DOHH2 (cell line): ENCODE data around the gene OR7G2.
"Not testable (repeated sequence)": the region's sequence is repeated elsewhere in the genome, so short reads cannot be mapped to it uniquely, and the experiment has no call there.

Experiments used
- H3F3A ChIP-seq: fragments of 200-600 bp; sonication (generic), shearing (Covaris generic); 2 replicates; pipeline ENCODE4 v1.6.0; 2016; ENCODE audit warnings: antibody characterized with exemption, mild to moderate bottlenecking; ENCODE audit not compliant: control insufficient read depth, insufficient read depth
- H3K27ac ChIP-seq: fragments of 200-600 bp; sonication (generic); 2 replicates; pipeline ENCODE4 v1.5.1; 2014; ENCODE audit warnings: low read depth, mild to moderate bottlenecking, low read length, moderate library complexity
- H3K27me3 ChIP-seq: fragments of 200-600 bp; sonication (generic); 2 replicates; pipeline ENCODE4 v1.6.1; 2014; ENCODE audit warnings: mild to moderate bottlenecking, low read length, mixed read lengths; ENCODE audit not compliant: control insufficient read depth
- H3K36me3 ChIP-seq: fragments of 200-600 bp; sonication (generic); 2 replicates; pipeline ENCODE4 v1.6.1; 2014; ENCODE audit warnings: mild to moderate bottlenecking, low read length, moderate library complexity, mixed read lengths; ENCODE audit not compliant: control insufficient read depth
- H3K4me1 ChIP-seq: fragments of 200-600 bp; sonication (generic); 2 replicates; pipeline ENCODE4 v1.6.1; 2014; ENCODE audit warnings: mild to moderate bottlenecking, low read length, mixed read lengths; ENCODE audit not compliant: control insufficient read depth
- H3K4me2 ChIP-seq: fragments of 200-600 bp; sonication (generic); 2 replicates; pipeline ENCODE4 v1.6.0; 2014; ENCODE audit warnings: mild to moderate bottlenecking, low read length, moderate library complexity
- H3K4me3 ChIP-seq: fragments of 200-600 bp; sonication (generic); 2 replicates; pipeline ENCODE4 v1.5.1; 2014; ENCODE audit warnings: mild to moderate bottlenecking, low read length, mixed read lengths
- H3K79me2 ChIP-seq: fragments of 200-600 bp; sonication (generic); 2 replicates; pipeline ENCODE4 v1.6.1; 2014; ENCODE audit warnings: mild to moderate bottlenecking, low read length, mixed read lengths; ENCODE audit not compliant: control insufficient read depth
- H3K9me2 ChIP-seq: fragments of 200-600 bp; sonication (generic); replicated peaks from 2 replicates; pipeline ENCODE4 v1.6.1; 2014; ENCODE audit warnings: mild to moderate bottlenecking, low read length, mixed read lengths; ENCODE audit not compliant: control insufficient read depth
- H3K9me3 ChIP-seq: fragments of 200-600 bp; sonication (generic); 2 replicates; pipeline ENCODE4 v1.6.1; 2014; ENCODE audit warnings: antibody characterized with exemption, low read length, mixed read lengths; ENCODE audit not compliant: control insufficient read depth, insufficient read depth
- H4K20me1 ChIP-seq: fragments of 200-600 bp; sonication (generic); 2 replicates; pipeline ENCODE4 v1.6.0; 2014; ENCODE audit warnings: low read depth, mild to moderate bottlenecking, antibody characterized with exemption, low read length, moderate library complexity; ENCODE audit not compliant: control insufficient read depth, insufficient read depth
- CTCF ChIP-seq: fragments of 200-600 bp; sonication (generic); IDR thresholded peaks from one replicate; pipeline ENCODE4 v1.5.1; 2014; ENCODE audit warnings: antibody characterized with exemption, mild to moderate bottlenecking, low read depth, low read length; ENCODE audit not compliant: poor library complexity, severe bottlenecking
- EZH2phosphoT487 ChIP-seq: fragments of 200-600 bp; sonication (generic); IDR thresholded peaks from 2 replicates; pipeline ENCODE4 v1.6.1; 2017; ENCODE audit warnings: borderline replicate concordance, mild to moderate bottlenecking, antibody characterized with exemption, low read length, moderate library complexity, mixed read lengths

The OR7G2 gene

DNA sequence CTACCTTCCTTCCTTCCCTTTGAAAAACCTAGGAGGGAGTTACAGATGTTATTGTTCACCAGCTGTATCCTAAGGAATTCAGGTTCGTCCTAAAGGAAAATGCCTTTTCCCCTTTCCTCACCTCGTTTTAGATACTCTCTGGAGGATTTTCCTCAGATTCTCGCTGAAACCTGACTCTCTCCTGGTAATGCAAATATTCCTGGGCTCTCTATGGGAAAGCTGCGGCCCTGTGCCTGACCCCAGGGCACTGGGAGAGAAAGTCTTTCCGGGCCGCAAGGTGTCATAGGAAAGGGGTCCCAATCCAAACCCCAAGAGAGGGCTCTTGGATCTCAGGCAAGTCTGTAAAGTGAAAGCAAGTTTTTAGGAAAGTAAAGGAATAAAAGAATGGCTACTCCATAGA lies 33.5 kb downstream of the OR7G2 start:
- Histone ChIP-seq H3K4me2 (no peak overlapping the region), H3K36me3 (no peaks in the 10 kb centered on the region), H3K79me2 (no peaks in the 10 kb centered on the region), H3K27ac (no peak overlapping the region), H3F3A (no peaks in the 10 kb centered on the region), H3K4me1 (no peaks in the 10 kb centered on the region), H3K9me3 (no peaks in the 10 kb centered on the region), H4K20me1 (no peaks in the 10 kb centered on the region), H3K4me3 (no peak overlapping the region), H3K27me3 (no peaks in the 10 kb centered on the region), H3K9me2 (no peaks in the 10 kb centered on the region)
- TF ChIP-seq EZH2phosphoT487 (no peak), CTCF (no peak)

- H3K4me2 ChIP-seq, H3K27me3 ChIP-seq, H3F3A ChIP-seq, H4K20me1 ChIP-seq, H3K79me2 ChIP-seq, H3K4me3 ChIP-seq, H3K27ac ChIP-seq, H3K9me2 ChIP-seq, H3K9me3 ChIP-seq, H3K4me1 ChIP-seq, H3K36me3 ChIP-seq: not testable (repeated sequence)
Observed at GRCh38 chr19:9071720-9072119, 35.6 kb downstream of the OR7G2 start.

GRCh38 chr19:9070066-9070465 lies 37.2 kb downstream of the OR7G2 start:
- no peak for TF ChIP-seq EZH2phosphoT487
- TF ChIP-seq CTCF = no peak
- no peaks in the 10 kb centered on the region for H3K9me3 ChIP-seq
- no peaks in the 10 kb centered on the region for H3K4me1 ChIP-seq
- H3K9me2 ChIP-seq = no peaks in the 10 kb centered on the region
- no peaks in the 10 kb centered on the region for H3K79me2 ChIP-seq
- no peaks in the 10 kb centered on the region for H3F3A ChIP-seq
- no peaks in the 10 kb centered on the region for H3K27me3 ChIP-seq
- H3K4me2 ChIP-seq = no peak overlapping the region
- H3K4me3 ChIP-seq = no peak overlapping the region
- H3K36me3 ChIP-seq = no peaks in the 10 kb centered on the region
- no peak overlapping the region for H3K27ac ChIP-seq
- H4K20me1 ChIP-seq = no peaks in the 10 kb centered on the region

GRCh38 chr19:9065457-9066014 lies 41.7 kb downstream of the OR7G2 start:
- Histone ChIP-seq H3F3A (no peaks in the 10 kb centered on the region), H3K36me3 (no peaks in the 10 kb centered on the region), H3K4me1 (no peaks in the 10 kb centered on the region), H3K79me2 (no peaks in the 10 kb centered on the region), H3K4me2 (no peak overlapping the region), H3K27me3 (no peaks in the 10 kb centered on the region), H3K9me2 (no peaks in the 10 kb centered on the region), H3K4me3 (no peak overlapping the region), H4K20me1 (no peaks in the 10 kb centered on the region), H3K9me3 (no peaks in the 10 kb centered on the region), H3K27ac (no peak overlapping the region)
- no peak for TF ChIP-seq EZH2phosphoT487
- no peak for TF ChIP-seq CTCF
